GM12872 (cell line): ENCODE results near the gene CTRB1.

Experiments
- TF ChIP-seq, protein P1 (sequence below): IDR thresholded peaks from 3 replicates; pipeline ENCODE4 v1.5.1; 2011; ENCODE audit warnings: low read depth, mild to moderate bottlenecking, low read length, moderate library complexity; ENCODE audit not compliant: insufficient read depth

The CTRB1 gene

DNA sequence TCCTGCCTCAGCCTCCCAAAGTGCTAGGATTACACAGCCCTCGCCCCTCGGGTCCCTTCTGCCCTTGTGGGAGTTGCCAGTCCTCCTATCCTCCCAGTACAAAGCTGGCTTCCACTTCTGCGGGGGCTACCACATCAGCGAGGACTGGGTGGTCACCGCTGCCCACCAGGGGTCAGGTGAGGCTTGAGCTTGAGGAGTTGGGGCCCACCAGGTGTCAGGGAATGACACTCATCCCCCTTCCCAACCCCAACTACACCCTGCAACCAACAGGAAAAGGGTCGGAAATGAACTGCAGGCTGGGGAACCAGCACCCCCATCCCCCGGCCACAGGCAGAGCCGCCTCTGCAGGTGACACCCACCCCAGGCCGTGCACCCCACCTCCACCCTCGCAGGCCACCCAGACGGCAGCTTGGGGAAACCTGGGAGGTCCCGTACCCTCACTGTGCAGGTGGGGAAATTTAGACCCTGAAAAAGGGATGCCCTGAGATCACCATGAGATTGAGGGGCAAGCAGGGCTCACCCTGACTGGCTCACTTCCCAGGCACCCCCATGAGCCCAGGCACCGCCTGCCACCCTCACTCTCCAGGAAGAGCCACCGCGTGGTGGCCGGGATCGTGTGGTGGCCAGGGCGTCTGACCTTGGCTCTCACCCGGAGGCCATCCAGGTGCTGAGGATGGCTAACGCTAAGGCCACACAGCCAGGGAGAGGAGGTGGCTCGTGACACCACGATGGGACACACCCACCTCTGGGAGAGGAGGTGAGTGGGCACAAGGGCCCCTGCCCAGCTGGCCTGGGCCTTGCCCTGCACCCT is 8.0 kb downstream of the CTRB1 start:
- TF ChIP-seq, protein P1, sequence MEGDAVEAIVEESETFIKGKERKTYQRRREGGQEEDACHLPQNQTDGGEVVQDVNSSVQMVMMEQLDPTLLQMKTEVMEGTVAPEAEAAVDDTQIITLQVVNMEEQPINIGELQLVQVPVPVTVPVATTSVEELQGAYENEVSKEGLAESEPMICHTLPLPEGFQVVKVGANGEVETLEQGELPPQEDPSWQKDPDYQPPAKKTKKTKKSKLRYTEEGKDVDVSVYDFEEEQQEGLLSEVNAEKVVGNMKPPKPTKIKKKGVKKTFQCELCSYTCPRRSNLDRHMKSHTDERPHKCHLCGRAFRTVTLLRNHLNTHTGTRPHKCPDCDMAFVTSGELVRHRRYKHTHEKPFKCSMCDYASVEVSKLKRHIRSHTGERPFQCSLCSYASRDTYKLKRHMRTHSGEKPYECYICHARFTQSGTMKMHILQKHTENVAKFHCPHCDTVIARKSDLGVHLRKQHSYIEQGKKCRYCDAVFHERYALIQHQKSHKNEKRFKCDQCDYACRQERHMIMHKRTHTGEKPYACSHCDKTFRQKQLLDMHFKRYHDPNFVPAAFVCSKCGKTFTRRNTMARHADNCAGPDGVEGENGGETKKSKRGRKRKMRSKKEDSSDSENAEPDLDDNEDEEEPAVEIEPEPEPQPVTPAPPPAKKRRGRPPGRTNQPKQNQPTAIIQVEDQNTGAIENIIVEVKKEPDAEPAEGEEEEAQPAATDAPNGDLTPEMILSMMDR: no peak

GRCh38 chr16:75227361-75228142 is 8.8 kb downstream of the CTRB1 start:
- TF ChIP-seq, protein P1: no peak

- TF ChIP-seq, protein P1: no peak
Measured at GRCh38 chr16:75228143-75228976, 9.6 kb downstream of the CTRB1 start.

- TF ChIP-seq, protein P1: no peak
Measured at GRCh38 chr16:75229172-75230031, 10.6 kb downstream of the CTRB1 start.

DNA sequence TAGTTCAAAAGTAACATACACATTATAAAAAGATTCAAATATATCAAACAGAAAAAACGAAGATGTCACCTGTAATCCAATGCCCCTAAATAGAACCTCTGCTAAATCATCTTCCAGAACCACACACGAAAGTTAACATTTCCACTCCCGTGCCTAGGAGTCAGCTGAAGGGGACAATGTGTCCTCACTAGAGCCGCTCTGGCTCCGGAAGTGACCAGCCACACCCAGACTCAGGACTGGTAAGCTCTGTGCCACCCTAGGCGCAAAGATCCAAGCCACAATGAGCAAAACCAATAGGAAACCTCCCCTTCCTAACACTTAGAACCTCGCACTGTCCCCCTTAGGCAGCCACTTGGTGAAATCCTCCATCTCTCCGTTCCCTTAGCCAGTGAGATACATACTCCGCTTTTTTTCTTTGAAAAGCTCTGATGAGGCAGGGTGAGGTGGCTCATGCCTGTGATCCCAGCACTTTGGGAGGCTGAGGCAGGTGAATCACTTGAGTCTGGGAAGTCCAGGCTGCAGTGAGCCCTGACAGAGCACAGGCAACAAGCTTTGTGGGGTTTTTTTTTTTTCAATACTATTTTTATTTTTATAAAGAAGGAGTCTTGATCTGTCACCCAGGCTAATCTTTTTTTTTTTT is 11.8 kb downstream of the CTRB1 start:
- TF ChIP-seq, protein P1: no peak

DNA sequence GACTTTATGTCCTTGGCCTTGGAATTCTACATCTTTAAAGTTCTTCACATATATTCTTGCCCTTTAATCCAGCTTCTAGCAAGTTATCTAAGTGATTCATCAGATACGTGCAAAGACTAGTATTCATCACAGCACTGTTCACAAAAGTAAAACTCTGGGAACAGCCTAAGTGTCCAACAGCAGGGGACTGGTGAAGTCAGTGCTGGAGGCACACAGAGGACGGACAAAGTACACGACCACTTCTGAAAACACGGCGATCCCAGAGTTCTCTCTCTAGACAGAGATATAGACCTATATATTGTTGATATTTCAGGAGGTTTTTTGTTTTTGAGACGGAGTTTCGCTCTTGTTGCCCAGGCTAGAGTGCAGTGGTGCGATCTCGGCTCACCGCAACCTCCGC is 12.8 kb downstream of the CTRB1 start:
- TF ChIP-seq, protein P1: no peak
